Measurements from ENCODE around the gene NTSR1.

DNA sequence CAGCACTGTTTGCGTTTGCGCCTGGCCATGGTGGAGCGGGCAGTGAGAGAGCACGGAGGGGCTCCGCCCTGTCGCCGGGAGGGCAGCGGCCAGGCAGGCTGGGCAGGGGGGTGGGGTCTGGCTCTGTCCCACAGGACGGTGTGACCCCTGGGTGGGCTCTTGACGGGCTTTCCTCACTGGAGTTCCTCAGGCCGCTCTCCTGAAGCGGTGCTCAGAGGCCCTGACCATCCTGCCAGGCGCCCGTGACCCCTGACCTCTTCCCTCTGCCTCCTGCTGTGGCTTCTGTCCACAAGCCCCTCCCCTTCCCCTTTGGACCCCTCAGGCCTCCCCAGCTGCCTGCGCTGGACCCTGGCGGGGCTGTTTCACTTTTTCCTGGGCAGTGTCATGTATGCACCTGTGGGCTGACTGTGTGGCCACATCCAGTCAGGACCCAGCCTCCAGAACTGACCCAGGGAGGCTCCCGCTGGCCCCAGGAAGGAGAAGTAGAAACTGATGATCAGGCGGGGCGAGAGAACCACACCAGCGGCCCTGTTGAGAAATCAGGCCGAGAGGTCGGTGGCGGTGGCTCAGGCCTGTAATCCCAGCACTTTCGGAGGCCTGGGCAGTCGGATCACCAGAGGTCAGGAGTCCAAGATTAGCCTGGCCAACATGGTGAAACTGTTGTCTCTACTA is 97.2 kb downstream of the NTSR1 start:
- no peak for TF ChIP-seq POLR2A (IDR thresholded peaks at IDR 0.05)
- no peak for TF ChIP-seq CTCF (IDR thresholded peaks at IDR 0.05)
- no peak for TF ChIP-seq POLR2AphosphoS5 (IDR thresholded peaks at IDR 0.05)
